NCI-H2171 treated with DMSO at 0.1 percent for 48 hours (cell line): Measurements from ENCODE around the gene RGS16.
"Not testable (repeated sequence)": the region's sequence is repeated elsewhere in the genome, so short reads cannot be mapped to it uniquely, and the experiment has no call there.

Experiments
- DNase-seq: peaks from one replicate; lab custom pipeline; 2025; lab: John Stamatoyannopoulos, UW

Gene RGS16, protein sequence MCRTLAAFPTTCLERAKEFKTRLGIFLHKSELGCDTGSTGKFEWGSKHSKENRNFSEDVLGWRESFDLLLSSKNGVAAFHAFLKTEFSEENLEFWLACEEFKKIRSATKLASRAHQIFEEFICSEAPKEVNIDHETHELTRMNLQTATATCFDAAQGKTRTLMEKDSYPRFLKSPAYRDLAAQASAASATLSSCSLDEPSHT

DNA sequence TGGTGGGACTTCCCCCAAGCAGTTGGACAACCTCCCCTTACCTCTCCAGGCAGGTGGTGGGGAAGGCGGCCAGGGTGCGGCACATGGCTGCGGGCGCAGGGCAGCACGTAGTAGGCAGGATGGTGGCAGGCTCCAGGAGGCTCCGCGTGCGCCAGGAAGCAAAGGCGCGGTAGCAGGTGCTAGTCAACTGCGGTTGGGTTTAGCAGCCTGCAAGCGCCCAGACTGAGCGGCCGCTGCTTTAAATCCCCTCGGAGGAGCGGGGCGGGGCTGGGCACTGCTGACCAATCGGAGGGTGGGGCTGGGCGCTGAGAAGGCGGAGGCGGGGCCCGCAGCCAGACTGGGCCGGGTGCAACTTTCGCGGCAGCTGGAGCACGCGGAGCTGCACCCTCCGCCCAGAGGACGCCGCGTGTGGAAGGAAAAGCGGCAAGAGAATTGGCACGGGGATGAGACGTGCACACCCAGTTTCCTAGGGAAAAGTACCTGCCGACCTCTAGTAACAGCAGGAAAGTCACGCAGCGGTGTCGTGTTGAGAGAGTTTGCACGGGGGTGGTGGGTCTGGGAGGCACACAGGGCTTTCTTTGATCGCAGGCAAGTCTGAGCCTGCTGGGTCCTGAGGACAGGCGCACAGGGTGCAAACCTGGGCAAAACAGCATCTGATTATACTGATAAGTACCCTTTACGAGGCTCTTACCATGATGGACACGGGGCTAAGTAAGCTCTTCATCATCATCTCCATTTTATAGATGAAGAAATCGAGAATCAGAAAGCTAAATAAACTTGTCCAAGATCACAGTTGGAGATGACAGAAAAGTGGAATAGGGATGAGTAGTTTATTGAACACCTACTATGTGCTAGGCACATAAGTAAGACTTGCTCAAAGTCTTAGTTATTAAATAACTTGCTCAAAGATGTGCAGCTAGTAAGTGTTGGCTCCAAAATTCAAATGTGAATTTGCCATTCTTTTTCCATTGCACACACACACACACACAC is at the start of gene RGS16:
TSS of gene RGS16 (minus strand) at position 215 of the 990 bp plus-strand sequence. CDS start at position 85, 130 bp downstream.
- peak; percentile 94 for DNase-seq

DNA sequence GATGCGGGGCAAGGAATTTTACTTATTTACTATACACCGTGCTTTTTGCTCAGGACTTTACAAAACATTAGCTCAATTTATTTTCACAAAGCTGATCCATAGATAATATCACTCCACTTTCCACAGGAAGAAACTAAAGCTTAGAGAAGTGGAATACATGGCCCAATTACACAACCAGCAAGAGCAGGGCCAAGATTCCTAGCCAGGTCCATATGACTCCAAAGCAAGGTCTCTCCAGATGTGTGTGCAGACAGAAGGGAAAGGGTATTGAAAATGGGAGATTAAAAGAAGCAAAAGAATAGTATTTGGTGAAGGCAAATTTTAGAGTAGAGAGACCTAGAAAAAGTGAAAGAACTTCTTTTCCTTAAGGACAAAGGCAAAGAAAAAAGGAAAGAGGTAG is 49.8 kb upstream of the RGS16 start:
- no peak for DNase-seq

DNA sequence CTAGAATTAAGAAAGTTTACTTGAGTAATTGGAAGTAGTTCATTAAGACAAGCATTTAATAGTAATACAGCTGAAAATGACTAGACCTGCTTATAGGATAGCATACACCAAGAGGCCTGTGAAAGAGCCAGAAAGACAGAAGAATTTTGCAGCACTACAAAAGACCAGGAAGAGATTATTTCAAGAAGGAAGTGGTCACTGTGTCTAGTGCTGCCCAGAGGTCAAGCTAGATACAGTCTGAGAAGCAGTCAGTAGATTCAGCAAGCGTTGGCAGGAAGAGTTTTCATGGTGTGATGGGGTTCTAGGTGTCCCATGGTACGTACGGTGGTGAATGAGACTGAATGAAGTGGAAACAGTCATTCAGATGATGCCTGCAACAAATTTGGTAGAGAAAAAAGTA is 48.7 kb upstream of the RGS16 start:
- no peak for DNase-seq

DNA sequence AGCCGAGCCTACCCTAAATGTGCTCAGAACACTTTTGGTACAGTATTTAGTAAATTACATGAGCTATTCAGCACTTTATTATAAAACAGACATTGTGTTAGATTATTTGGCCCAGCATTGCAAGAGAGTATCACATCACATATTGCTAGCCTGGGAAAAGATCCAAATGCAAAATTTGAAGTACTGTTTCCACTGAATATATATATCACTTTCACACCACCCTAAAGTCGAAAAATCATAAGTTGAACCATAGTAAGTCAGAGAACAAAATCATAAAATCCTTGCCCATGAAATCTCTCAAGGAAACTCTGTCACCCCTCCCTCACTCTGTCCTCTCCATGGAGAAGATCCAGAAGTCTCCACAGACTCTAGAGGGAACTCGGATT is 47.1 kb upstream of the RGS16 start:
- DNase-seq = no peak

GRCh38 chr1:182650678-182651338 is 46.6 kb upstream of the RGS16 start:
- DNase-seq = no peak

DNA sequence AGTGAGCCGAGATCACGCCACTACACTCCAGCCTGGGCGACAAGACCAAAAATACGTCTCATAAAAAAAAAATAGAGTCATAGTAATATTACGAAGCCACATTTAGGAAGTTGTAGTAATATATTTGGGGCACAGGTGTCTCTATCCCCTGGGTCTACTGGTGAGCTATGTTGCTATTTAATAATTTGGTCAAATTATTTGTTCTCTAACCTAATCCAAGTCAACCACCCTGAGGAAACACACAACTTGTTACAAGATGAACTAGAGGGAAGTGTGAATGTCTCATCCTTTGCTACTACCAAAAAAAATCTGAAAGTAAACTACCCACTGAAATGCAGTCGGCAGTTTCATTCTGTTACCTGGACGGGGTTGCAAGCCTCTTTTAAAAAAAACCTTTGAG is 44.9 kb upstream of the RGS16 start:
- no peak for DNase-seq

DNA sequence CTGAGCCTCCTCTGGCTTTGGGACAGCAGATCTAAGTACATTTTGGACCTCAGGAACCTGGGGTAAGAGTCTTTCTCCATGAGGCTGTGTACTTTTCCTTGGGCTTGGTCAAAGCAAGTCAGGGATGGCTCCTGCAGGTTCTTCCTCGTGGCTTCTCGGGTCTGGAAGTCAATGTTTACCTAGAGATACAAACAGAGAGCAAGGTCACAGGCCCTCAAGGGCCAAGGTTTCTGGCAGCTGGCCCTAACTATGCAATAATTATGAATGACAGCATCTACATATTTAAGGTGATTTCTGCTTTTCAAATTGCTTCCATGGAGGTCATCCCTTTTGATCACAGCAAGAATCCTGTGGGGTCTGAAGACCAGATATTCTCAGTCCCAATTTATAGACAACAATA is 42.5 kb upstream of the RGS16 start:
- DNase-seq = no peak

DNA sequence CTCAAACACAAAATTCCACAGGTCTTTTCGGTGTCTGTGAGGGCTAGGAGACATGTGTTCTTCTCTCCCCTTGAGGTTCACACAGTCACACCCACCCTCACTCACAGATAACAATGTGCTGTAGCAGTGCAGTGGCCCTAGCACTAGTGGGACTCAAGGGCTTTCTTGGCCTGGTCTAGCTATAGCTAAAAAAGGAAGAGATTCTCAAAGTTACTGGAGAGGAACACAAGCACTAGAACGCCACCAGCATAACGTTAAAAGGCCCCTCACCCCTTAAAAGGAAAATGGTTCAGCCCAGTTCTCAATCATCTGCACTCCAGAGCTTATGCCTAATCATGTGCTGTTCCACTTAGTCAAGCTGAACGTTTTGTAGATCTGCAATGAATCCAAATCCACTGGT is 40.7 kb upstream of the RGS16 start:
- DNase-seq = no peak

DNA sequence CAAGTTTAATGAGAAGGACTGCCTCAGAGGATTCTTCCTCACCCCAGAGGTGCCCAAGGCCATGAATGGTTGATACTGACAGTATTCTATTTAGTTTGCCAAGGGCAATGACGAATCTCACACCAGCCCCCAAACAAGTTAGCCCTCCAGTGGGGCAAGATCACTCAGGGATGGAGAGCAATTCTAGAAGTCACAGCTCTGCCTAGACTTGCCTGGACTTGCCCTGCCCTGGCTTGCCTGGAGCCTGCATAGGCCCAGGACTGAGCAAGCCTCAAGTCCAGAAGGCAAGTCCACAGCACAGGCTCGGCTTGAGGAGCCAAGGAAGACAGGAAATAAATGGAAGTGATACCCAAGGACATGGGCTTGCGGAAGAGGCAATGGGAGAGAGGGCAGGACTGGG is 39.5 kb upstream of the RGS16 start:
- peak; percentile 33 for DNase-seq

- DNase-seq = no peak
These were observed 38.3 kb upstream of the RGS16 start for GRCh38 chr1:182642461-182642860.

- DNase-seq = no peak
These were observed 37.4 kb upstream of the RGS16 start for GRCh38 chr1:182641561-182641960.

DNA sequence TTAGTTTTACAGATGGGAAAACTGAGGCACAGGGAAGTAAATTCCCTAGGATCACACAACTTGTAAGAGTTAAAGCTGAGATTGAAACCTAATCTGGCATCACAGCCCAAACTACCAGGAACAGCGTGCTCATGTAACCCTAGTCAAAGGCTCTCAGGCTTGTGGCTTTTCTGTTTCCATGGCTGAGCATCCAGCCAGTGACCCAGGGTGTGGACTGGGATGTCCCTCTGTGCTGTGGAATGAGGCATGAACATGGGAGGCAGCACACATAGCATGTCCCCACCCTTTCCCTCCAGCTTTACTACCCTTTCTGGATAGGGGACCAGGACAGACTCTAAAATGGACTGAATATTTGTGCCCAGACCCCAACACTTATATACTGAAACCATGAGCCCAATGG is 35.1 kb upstream of the RGS16 start:
- DNase-seq = no peak

DNA sequence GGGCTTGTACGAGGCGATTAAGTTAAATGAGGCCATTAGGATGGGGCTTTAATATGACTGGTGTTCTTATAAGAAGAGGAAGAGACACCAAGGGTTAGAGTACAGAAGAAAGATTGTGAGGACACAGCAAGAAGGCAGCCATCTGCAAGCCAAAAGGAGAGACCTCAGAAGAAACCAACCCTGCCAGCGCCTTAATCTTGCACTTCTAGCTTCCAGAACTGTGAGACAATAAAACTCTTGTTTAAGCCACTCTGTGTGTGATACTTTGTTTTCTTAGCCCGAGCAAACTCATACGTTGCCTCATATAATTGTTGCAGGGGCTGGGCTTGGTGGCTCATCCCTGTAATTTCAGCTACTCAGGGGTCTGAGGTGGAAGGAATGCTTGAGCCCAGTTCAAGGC is 33.6 kb upstream of the RGS16 start:
- no peak for DNase-seq

- DNase-seq = no peak
These were observed 31.7 kb upstream of the RGS16 start for GRCh38 chr1:182635871-182636270.

DNA sequence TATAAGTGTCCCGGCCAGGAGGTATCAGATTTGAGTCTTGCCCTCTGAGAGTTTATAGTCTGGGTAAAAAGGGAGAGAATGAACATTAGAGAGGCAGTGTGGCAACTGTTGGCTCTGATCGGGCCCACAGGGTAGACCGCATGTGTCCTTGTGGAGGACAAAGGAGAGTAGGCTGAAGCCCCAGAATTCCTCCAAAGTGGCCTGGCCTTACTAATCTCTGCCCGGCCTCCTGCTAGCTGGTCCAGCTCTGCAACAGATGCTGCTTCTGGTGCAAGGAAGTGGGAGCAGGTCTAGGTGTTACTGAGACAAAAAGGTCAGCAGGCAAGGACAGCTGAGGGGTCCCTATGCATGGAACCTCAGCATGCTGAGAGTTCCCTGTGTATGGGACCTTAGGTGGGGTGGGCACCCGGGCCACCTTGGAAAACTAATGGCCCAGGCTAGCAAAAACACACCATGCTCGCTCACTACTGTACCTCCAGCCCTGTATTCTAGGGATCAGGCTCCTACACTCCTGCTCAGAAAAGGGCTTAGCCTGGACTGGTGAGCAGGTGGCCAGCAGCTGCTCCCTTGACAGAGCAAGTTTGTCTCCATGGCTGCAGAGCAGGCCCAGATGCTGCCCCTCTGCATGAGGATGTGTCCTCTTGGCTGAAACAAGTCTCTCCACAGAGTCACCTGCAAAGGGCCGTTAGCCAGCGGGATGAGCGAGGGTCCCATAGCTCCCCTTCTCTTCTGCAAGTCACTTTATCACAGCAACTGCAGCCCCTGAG is 30.3 kb upstream of the RGS16 start:
- DNase-seq = peak; percentile 57

DNA sequence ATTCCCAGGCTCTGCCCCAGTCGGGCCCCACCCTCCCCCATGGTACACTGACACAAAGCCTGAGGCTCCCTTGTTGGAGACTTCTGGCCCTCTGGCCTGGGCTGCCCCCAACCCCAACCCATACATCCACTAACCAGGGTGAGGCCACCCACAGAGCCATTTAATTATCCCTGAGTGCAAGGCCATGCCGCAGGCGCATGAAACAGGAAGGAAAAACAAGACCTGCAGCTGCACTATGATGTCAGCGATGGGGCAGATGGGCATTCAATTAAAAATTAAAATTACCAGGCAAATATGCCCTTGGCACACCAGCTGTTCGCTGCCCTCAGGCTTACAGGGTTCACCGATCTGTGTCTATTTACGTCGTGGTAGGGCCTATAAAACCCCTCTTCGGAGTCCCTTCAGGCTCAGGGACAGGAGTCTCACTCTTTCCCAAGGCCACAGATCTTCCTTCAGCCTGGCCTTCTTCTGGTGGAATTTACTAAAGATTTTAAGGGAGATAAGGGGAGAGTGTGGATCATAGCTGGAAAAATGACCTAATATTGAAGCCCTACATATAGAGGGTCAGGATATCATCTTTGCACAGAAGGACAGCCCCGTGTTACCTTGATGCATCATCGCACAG is 29.6 kb upstream of the RGS16 start:
- peak; percentile 93 for DNase-seq

- no peak for DNase-seq
These were observed 28.8 kb upstream of the RGS16 start for GRCh38 chr1:182633031-182633430.

- DNase-seq = not testable (repeated sequence)
These were observed 28.3 kb upstream of the RGS16 start for GRCh38 chr1:182632441-182632857.

- DNase-seq = no peak
These were observed 27.8 kb upstream of the RGS16 start for GRCh38 chr1:182631954-182632353.

DNA sequence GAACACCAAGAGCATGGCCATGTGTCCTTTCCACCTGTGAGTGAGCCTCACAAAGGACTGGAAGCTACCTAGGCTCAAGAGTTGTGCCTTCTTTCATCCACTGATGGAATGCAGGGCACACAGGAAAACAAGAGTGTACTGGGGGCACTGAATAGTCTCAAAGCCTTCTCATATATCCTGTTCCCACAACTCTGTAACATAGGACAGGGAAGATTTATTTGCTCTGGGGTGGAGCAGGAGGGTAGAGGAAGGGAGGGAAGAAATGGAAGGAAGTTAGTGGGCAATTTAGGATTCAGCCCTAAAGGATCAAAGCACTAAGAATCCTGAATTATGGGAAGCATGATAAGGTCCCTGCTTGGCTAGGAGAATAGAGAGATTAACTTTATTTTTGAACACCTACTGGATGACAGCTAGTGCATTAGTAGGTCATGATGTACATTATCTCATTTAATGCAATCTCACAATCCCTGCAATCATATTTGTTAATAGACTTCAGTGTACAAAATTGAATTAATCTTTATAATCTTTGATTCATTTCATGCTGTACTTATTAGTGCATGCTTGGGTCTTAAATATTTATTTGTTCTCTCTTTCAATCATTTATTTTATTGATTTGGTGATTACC is 27.0 kb upstream of the RGS16 start:
- no peak for DNase-seq

DNA sequence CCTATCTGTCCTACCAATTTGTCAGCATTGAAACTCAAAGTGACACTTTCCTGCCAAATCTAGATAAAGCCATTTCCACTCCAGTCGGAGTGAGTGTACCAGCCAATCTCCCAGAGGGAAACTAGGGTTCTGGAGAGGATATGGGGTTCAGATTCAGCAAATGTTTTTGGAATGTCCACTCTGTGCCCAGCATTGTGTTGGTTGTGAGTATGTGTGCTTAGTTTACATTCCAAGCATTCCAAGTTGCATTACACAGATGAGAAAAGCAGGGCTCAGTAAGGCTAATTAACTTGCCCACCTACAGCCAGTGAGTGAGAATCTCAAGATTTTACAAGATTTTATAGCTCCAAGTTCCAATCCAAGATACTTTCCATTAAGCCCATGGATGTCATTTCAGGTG is 26.4 kb upstream of the RGS16 start:
- DNase-seq = no peak
